Ectodermal cell (in vitro differentiated cells): ENCODE measurements around the gene PILRA.
"Not testable (repeated sequence)": the region's sequence is repeated elsewhere in the genome, so short reads cannot be mapped to it uniquely, and the experiment has no call there.

ENCODE experiments used
- H3K27ac ChIP-seq: 2 replicates; pipeline ENCODE4 v1.7.0; 2013; ENCODE audit warnings: mild to moderate bottlenecking, low read depth, low read length; ENCODE audit not compliant: insufficient read depth, poor library complexity, severe bottlenecking
- H3K27me3 ChIP-seq: 2 replicates; pipeline ENCODE4 v1.7.0; 2013; ENCODE audit warnings: mild to moderate bottlenecking, low read length; ENCODE audit not compliant: insufficient read depth, control insufficient read depth, poor library complexity, severe bottlenecking
- H3K36me3 ChIP-seq: one replicate; pipeline ENCODE4 v1.7.0; 2013; ENCODE audit warnings: low read length; ENCODE audit not compliant: control insufficient read depth, insufficient read depth
- H3K4me1 ChIP-seq: one replicate; pipeline ENCODE4 v1.7.0; 2013; ENCODE audit warnings: low read length; ENCODE audit not compliant: control insufficient read depth, insufficient read depth
- H3K4me3 ChIP-seq: 2 replicates; pipeline ENCODE4 v1.7.0; 2013; ENCODE audit warnings: low read depth, low read length, control low read depth; ENCODE audit not compliant: insufficient read depth
- H3K9me3 ChIP-seq: 2 replicates; pipeline ENCODE4 v1.7.0; 2013; ENCODE audit warnings: mild to moderate bottlenecking, low read length, moderate library complexity; ENCODE audit not compliant: control insufficient read depth
- WGBS, 2 experiments: methylation state at CpG; one replicate each; pipeline ENCODE4 v1.1.7; 2013; ENCODE audit warnings: missing lambda C conversion rate in 2 of 2; 5-methylcytosine and 5-hydroxymethylcytosine counted together

Gene PILRA

GRCh38 chr7:100358027-100358856 is 15.0 kb upstream of the PILRA start, which contains the start of gene PILRB:
PILRB (plus strand) TSS chr7:100358117; CDS start chr7:100358303, 186 bp downstream.
- peaks cover 77% of the 10 kb centered on the region for H3K36me3 ChIP-seq
- peaks cover 3% of the 10 kb centered on the region for H3K4me1 ChIP-seq
- no peak within 1 kb of the TSS for H3K27ac ChIP-seq
- H3K27me3 ChIP-seq, result no peaks in the 10 kb centered on the region
- H3K4me3 ChIP-seq, result no peak within 1 kb of the TSS
- WGBS, 2 experiments, result 89% methylated on average over 9 to 10 of the region's 11 CpGs
- no peaks in the 10 kb centered on the region for H3K9me3 ChIP-seq

GRCh38 chr7:100358857-100359212 is 14.5 kb upstream of the PILRA start:
- Histone ChIP-seq H3K27ac (no peak overlapping the region), H3K4me1 (peaks cover 3% of the 10 kb centered on the region), H3K4me3 (no peak overlapping the region), H3K36me3 (peaks cover 73% of the 10 kb centered on the region), H3K9me3 (no peaks in the 10 kb centered on the region), H3K27me3 (no peaks in the 10 kb centered on the region)
- 94 to 97% methylated on average over 8 of the region's 8 CpGs for WGBS, 2 experiments

GRCh38 chr7:100360135-100360854 is 13.0 kb upstream of the PILRA start:
- Histone ChIP-seq H3K36me3 (peaks cover 59% of the 10 kb centered on the region), H3K4me1 (no peaks in the 10 kb centered on the region), H3K27ac (no peak overlapping the region), H3K4me3 (no peak overlapping the region), H3K27me3 (no peaks in the 10 kb centered on the region), H3K9me3 (no peaks in the 10 kb centered on the region)
- WGBS, 2 experiments, result 95% methylated on average over 3 of the region's 3 CpGs

- Histone ChIP-seq H3K36me3 (peaks cover 46% of the 10 kb centered on the region), H3K4me3 (no peak overlapping the region), H3K9me3 (no peaks in the 10 kb centered on the region), H3K4me1 (no peaks in the 10 kb centered on the region), H3K27ac (no peak overlapping the region), H3K27me3 (no peaks in the 10 kb centered on the region)
Observed at GRCh38 chr7:100363098-100363497, 10.2 kb upstream of the PILRA start.

GRCh38 chr7:100363797-100364196 is 9.5 kb upstream of the PILRA start:
- not testable (repeated sequence) for H3K4me3 ChIP-seq, H3K27me3 ChIP-seq, H3K9me3 ChIP-seq, H3K27ac ChIP-seq, H3K4me1 ChIP-seq
- WGBS, 2 experiments, result 95 to 96% methylated on average over 7 of the region's 7 CpGs
- peaks cover 43% of the 10 kb centered on the region for H3K36me3 ChIP-seq

- Histone ChIP-seq H3K4me3 (no peak overlapping the region), H3K36me3 (peaks cover 36% of the 10 kb centered on the region), H3K9me3 (no peaks in the 10 kb centered on the region), H3K4me1 (no peaks in the 10 kb centered on the region), H3K27ac (no peak overlapping the region), H3K27me3 (no peaks in the 10 kb centered on the region)
- WGBS, 2 experiments, result 97 to 99% methylated on average over 6 of the region's 6 CpGs
Observed at GRCh38 chr7:100364480-100364879, 8.8 kb upstream of the PILRA start.

- not testable (repeated sequence) for H3K27ac ChIP-seq, H3K4me3 ChIP-seq, H3K4me1 ChIP-seq, H3K9me3 ChIP-seq, H3K27me3 ChIP-seq
- 89 to 91% methylated on average over 7 of the region's 7 CpGs for WGBS, 2 experiments
- peaks cover 23% of the 10 kb centered on the region for H3K36me3 ChIP-seq
Observed at GRCh38 chr7:100365998-100366367, 7.3 kb upstream of the PILRA start.

- Histone ChIP-seq H3K36me3 (peaks cover 16% of the 10 kb centered on the region), H3K27ac (no peak overlapping the region), H3K9me3 (no peaks in the 10 kb centered on the region), H3K27me3 (no peaks in the 10 kb centered on the region), H3K4me1 (peaks cover 7% of the 10 kb centered on the region), H3K4me3 (no peak overlapping the region)
- 93 to 95% methylated on average over 16 of the region's 16 CpGs for WGBS, 2 experiments
Observed at GRCh38 chr7:100366411-100367250, 6.7 kb upstream of the PILRA start.

GRCh38 chr7:100367251-100367620 is 6.1 kb upstream of the PILRA start:
- peaks cover 9% of the 10 kb centered on the region for H3K4me1 ChIP-seq
- H3K9me3 ChIP-seq, result no peaks in the 10 kb centered on the region
- no peaks in the 10 kb centered on the region for H3K27me3 ChIP-seq
- H3K36me3 ChIP-seq, result peaks cover 11% of the 10 kb centered on the region
- no peak overlapping the region for H3K4me3 ChIP-seq
- no peak overlapping the region for H3K27ac ChIP-seq
- 94% methylated on average over 8 of the region's 8 CpGs for WGBS, 2 experiments
